WTC11 (cell line): Measurements from ENCODE around the gene RFNG. TPM values are rescaled to one million over a fixed set of nuclear protein-coding genes. Genes with fewer than 3 reads are reported as not detected.

Experiments
- ATAC-seq: fragments of 200-7000 bp; cut with Tn5 transposase; 2 replicates; pipeline ENCODE4 v1.10.0; 2021; ENCODE audit warnings: mild to moderate bottlenecking, moderate library complexity
- CTCF ChIA-PET: fragments of 300-600 bp; sonication (Branson Sonifier 250); formaldehyde crosslinking; loops from one replicate; lab custom pipeline; 2021; ENCODE audit warnings: antibody characterized with exemption; lab: Charles Lee
- POLR2A ChIA-PET: fragments of 350-600 bp; sonication (Branson Sonifier 250); formaldehyde crosslinking; loops from one replicate; lab custom pipeline; 2021; ENCODE audit warnings: antibody characterized with exemption; lab: Charles Lee
- DNase-seq: peaks from one replicate; pipeline ENCODE4 v3.0.0; 2021; ENCODE audit warnings: low spot score
- H3K27ac Mint-ChIP-seq: 2 replicates; pipeline ENCODE4 v1.8.0; 2021; ENCODE audit warnings: mixed read lengths
- H3K27me3 Mint-ChIP-seq: 2 replicates; pipeline ENCODE4 v1.8.0; 2021; ENCODE audit warnings: low read depth, mild to moderate bottlenecking, moderate library complexity, mixed read lengths
- H3K36me3 Mint-ChIP-seq: 2 replicates; pipeline ENCODE4 v1.8.0; 2021; ENCODE audit warnings: mixed read lengths
- H3K4me1 Mint-ChIP-seq: 2 replicates; pipeline ENCODE4 v1.8.0; 2022; ENCODE audit warnings: mixed read lengths
- H3K4me3 Mint-ChIP-seq: 2 replicates; pipeline ENCODE4 v1.8.0; 2021; ENCODE audit warnings: mild to moderate bottlenecking, moderate library complexity, mixed read lengths
- H3K9me3 Mint-ChIP-seq: 2 replicates; pipeline ENCODE4 v1.8.0; 2021; ENCODE audit warnings: mixed read lengths
- ATF1 ChIP-seq: sonication (generic); formaldehyde crosslinking; IDR thresholded peaks from 2 replicates; pipeline ENCODE4 v1.8.1; 2023; ENCODE audit warnings: mild to moderate bottlenecking, moderate library complexity, missing genetic modification reagents
- CBFB ChIP-seq: sonication (generic); formaldehyde crosslinking; IDR thresholded peaks from 2 replicates; pipeline ENCODE4 v1.8.1; 2022; ENCODE audit warnings: mild to moderate bottlenecking, low read depth, missing genetic modification reagents
- CREB1 ChIP-seq: sonication (generic); formaldehyde crosslinking; IDR thresholded peaks from 2 replicates; pipeline ENCODE4 v1.8.0; 2023; ENCODE audit warnings: mild to moderate bottlenecking, missing genetic modification reagents
- ELF4 ChIP-seq: sonication (generic); formaldehyde crosslinking; IDR thresholded peaks from 2 replicates; pipeline ENCODE4 v1.8.1; 2022; ENCODE audit warnings: low read depth, mild to moderate bottlenecking, moderate library complexity, missing genetic modification reagents
- EMX1 ChIP-seq: fragments of 250-450 bp; sonication (Bioruptor Pico); IDR thresholded peaks from 2 replicates; pipeline ENCODE4 v1.8.0; 2021; ENCODE audit warnings: mild to moderate bottlenecking
- ESRRA ChIP-seq: sonication (generic); formaldehyde crosslinking; IDR thresholded peaks from 2 replicates; pipeline ENCODE4 v1.8.1; 2022; ENCODE audit warnings: mild to moderate bottlenecking, missing genetic modification reagents, borderline replicate concordance
- GABPB1 ChIP-seq: sonication (generic); formaldehyde crosslinking; IDR thresholded peaks from 2 replicates; pipeline ENCODE4 v1.8.1; 2023; ENCODE audit warnings: mild to moderate bottlenecking, missing genetic modification reagents
- GTF2I ChIP-seq: fragments of 250-450 bp; sonication (Bioruptor Pico); conservative IDR thresholded peaks from 2 replicates; pipeline ENCODE4 v1.4.0; 2021; ENCODE audit warnings: mild to moderate bottlenecking
- PRRX2 ChIP-seq: fragments of 250-450 bp; sonication (Bioruptor Pico); IDR thresholded peaks from 2 replicates; pipeline ENCODE4 v1.8.0; 2021; ENCODE audit warnings: mild to moderate bottlenecking
- SP1 ChIP-seq: sonication (generic); formaldehyde crosslinking; conservative IDR thresholded peaks from 2 replicates; pipeline ENCODE4 v1.8.1; 2022; ENCODE audit warnings: missing genetic modification reagents
- ZBTB21 ChIP-seq: sonication (generic); formaldehyde crosslinking; IDR thresholded peaks from 2 replicates; pipeline ENCODE4 v1.8.1; 2023; ENCODE audit warnings: mild to moderate bottlenecking, missing genetic modification reagents, borderline replicate concordance
- total RNA-seq: library from RNA; stranded (reverse); gene quantifications from 3 replicates; pipeline ENCODE4 v1.2.3, GENCODE V29; 2021
- TF ChIP-seq, protein P1 (sequence below): sonication (generic); formaldehyde crosslinking; IDR thresholded peaks from 2 replicates; pipeline ENCODE4 v1.8.1; 2023; ENCODE audit warnings: mild to moderate bottlenecking, missing genetic modification reagents
- TF ChIP-seq, protein P2 (sequence below): sonication (generic); formaldehyde crosslinking; IDR thresholded peaks from 2 replicates; pipeline ENCODE4 v1.8.1; 2023; ENCODE audit warnings: mild to moderate bottlenecking, missing genetic modification reagents, borderline replicate concordance
- TF ChIP-seq, protein P3 (sequence below): sonication (generic); formaldehyde crosslinking; IDR thresholded peaks from 2 replicates; pipeline ENCODE4 v1.8.0; 2023; ENCODE audit warnings: missing genetic modification reagents
- TF ChIP-seq, protein P4 (sequence below): fragments of 250-450 bp; sonication (Bioruptor Pico); IDR thresholded peaks from 2 replicates; pipeline ENCODE4 v1.9.0; 2021; ENCODE audit warnings: moderate library complexity, mild to moderate bottlenecking, inconsistent platforms, borderline replicate concordance
- TF ChIP-seq, protein P5 (sequence below): sonication (generic); formaldehyde crosslinking; IDR thresholded peaks from 2 replicates; pipeline ENCODE4 v1.8.1; 2022; ENCODE audit warnings: low read depth, missing genetic modification reagents, borderline replicate concordance
- TF ChIP-seq, protein P6 (sequence below): sonication (generic); formaldehyde crosslinking; IDR thresholded peaks from 2 replicates; pipeline ENCODE4 v1.8.1; 2022; ENCODE audit warnings: missing genetic modification reagents, borderline replicate concordance
- TF ChIP-seq, protein P7 (sequence below): sonication (generic); formaldehyde crosslinking; IDR thresholded peaks from 2 replicates; pipeline ENCODE4 v1.8.1; 2022; ENCODE audit warnings: mild to moderate bottlenecking, missing genetic modification reagents, moderate library complexity, borderline replicate concordance

The RFNG gene
- total RNA-seq, 1 experiment from 2014 or later = 41.6 TPM

DNA sequence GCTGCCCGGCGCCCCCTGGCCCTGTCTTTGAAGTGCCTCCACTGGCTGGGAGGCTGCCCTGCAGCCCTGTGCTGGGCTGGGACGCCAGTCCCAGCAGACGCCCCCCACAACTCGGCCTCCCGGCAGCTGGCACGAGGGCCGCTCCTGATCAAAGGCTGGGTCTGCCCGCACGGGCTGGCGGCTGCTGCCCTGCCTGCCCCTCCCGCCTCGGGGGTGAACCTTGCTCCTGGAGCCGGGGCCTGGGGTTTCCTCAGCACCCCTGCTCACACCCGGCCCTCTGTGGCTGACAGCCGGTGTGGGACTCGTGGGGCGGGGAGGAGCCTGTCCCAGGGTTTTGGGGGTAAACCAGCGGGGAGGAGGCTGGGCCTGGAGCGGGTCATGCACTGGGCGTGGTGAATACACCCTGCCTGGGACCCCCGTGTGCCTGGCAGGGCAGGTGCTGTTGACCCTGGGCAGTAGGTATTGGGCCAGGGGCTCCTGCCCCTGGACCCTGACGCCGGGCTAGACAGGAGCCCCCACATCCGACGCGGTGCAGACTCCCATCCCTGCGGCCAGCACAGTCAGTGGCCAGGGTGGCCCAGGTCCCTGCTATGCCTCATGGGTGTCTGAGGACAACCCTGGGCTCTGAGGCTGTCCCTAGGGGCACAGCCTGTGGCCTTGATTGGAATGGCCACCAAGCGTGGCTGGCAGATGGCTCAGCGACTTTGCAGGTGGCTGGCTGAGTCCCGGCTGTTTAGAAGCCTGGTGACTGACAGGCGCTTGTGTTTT is 50.6 kb downstream of the RFNG start:
- CTCF ChIA-PET = interaction anchor here (0.7 kb wide), 1 partner anchor 12 kb away, joined by 3 read pairs; no protein-coding TSS in a partner anchor
- no peak overlapping the region for H3K4me3 Mint-ChIP-seq
- no peaks in the 10 kb centered on the region for H3K36me3 Mint-ChIP-seq
- ATAC-seq (no peak), DNase-seq (no peak)
- TF ChIP-seq CBFB = no peak
- TF ChIP-seq, protein P1, sequence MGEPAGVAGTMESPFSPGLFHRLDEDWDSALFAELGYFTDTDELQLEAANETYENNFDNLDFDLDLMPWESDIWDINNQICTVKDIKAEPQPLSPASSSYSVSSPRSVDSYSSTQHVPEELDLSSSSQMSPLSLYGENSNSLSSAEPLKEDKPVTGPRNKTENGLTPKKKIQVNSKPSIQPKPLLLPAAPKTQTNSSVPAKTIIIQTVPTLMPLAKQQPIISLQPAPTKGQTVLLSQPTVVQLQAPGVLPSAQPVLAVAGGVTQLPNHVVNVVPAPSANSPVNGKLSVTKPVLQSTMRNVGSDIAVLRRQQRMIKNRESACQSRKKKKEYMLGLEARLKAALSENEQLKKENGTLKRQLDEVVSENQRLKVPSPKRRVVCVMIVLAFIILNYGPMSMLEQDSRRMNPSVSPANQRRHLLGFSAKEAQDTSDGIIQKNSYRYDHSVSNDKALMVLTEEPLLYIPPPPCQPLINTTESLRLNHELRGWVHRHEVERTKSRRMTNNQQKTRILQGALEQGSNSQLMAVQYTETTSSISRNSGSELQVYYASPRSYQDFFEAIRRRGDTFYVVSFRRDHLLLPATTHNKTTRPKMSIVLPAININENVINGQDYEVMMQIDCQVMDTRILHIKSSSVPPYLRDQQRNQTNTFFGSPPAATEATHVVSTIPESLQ (CRISPR knock-in tag) = no peak
- TF ChIP-seq, protein P2, sequence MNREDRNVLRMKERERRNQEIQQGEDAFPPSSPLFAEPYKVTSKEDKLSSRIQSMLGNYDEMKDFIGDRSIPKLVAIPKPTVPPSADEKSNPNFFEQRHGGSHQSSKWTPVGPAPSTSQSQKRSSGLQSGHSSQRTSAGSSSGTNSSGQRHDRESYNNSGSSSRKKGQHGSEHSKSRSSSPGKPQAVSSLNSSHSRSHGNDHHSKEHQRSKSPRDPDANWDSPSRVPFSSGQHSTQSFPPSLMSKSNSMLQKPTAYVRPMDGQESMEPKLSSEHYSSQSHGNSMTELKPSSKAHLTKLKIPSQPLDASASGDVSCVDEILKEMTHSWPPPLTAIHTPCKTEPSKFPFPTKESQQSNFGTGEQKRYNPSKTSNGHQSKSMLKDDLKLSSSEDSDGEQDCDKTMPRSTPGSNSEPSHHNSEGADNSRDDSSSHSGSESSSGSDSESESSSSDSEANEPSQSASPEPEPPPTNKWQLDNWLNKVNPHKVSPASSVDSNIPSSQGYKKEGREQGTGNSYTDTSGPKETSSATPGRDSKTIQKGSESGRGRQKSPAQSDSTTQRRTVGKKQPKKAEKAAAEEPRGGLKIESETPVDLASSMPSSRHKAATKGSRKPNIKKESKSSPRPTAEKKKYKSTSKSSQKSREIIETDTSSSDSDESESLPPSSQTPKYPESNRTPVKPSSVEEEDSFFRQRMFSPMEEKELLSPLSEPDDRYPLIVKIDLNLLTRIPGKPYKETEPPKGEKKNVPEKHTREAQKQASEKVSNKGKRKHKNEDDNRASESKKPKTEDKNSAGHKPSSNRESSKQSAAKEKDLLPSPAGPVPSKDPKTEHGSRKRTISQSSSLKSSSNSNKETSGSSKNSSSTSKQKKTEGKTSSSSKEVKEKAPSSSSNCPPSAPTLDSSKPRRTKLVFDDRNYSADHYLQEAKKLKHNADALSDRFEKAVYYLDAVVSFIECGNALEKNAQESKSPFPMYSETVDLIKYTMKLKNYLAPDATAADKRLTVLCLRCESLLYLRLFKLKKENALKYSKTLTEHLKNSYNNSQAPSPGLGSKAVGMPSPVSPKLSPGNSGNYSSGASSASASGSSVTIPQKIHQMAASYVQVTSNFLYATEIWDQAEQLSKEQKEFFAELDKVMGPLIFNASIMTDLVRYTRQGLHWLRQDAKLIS (CRISPR knock-in tag) = no peak
- no peak for TF ChIP-seq PRRX2
- TF ChIP-seq ATF1 (CRISPR knock-in tag) = no peak
- peak; percentile 89 for TF ChIP-seq GABPB1 (CRISPR knock-in tag)
- TF ChIP-seq CREB1 (CRISPR knock-in tag) = no peak
- H3K9me3 Mint-ChIP-seq = no peaks in the 10 kb centered on the region
- H3K4me1 Mint-ChIP-seq = no peaks in the 10 kb centered on the region
- POLR2A ChIA-PET = no interaction called here
- no peaks in the 10 kb centered on the region for H3K27me3 Mint-ChIP-seq
- H3K27ac Mint-ChIP-seq = no peak overlapping the region

DNA sequence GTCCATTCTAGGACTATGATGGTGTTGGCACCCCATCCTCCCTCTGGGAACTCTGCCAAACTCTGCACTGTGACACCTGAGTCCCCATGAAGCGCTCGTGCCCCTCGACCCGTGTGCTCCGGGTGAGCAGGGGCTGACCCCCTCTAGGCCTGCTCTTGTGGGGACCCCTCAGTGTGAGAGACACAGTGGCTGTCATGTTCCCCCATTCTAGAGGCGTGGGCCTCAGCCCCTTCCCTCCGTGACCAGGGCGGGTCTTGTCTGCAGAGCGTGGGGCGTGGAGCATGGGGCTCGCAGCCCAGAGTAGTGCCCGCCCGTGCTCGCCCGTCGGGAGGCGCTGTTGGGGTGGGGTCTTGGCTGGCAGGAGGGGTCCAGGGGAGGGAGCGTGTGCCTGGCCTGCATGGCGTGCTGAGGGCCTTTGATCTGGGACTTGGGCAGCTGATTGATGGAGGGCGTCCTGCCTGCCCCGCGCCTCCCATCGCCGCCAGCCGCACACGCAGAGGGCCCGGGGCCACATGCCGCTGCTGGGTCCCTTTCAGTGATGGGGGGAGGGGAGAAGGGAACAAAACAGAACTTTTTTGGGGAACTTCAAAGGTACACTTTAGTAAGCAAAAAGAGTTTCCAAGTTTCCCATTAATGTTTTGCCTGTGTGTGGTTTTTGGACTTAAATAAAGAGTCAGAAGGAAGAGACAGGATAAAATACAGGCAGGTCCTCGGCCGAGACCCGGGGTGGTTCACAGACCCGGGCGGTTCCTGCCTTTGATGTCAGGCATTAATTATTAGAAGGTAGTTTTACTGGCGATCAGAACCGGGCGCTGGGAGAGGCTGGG is 51.4 kb downstream of the RFNG start:
- Mint-ChIP-seq H3K4me1 (no peaks in the 10 kb centered on the region), H3K9me3 (no peaks in the 10 kb centered on the region), H3K4me3 (no peak overlapping the region), H3K27me3 (no peaks in the 10 kb centered on the region), H3K27ac (no peak overlapping the region), H3K36me3 (no peaks in the 10 kb centered on the region)
- ChIA-PET CTCF (no interaction called here), POLR2A (no interaction called here)
- no peak for DNase-seq
- ATAC-seq = peak; percentile 28; the same call in 1 of the 2 replicates
- TF ChIP-seq, protein P3, sequence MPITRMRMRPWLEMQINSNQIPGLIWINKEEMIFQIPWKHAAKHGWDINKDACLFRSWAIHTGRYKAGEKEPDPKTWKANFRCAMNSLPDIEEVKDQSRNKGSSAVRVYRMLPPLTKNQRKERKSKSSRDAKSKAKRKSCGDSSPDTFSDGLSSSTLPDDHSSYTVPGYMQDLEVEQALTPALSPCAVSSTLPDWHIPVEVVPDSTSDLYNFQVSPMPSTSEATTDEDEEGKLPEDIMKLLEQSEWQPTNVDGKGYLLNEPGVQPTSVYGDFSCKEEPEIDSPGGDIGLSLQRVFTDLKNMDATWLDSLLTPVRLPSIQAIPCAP (CRISPR knock-in tag) = no peak
- TF ChIP-seq, protein P1 (CRISPR knock-in tag) = no peak
- TF ChIP-seq, protein P4, sequence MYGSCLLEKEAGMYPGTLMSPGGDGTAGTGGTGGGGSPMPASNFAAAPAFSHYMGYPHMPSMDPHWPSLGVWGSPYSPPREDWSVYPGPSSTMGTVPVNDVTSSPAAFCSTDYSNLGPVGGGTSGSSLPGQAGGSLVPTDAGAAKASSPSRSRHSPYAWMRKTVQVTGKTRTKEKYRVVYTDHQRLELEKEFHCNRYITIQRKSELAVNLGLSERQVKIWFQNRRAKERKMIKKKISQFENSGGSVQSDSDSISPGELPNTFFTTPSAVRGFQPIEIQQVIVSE (CRISPR knock-in tag) = no peak
- TF ChIP-seq EMX1 (CRISPR knock-in tag) (no peak), ZBTB21 (CRISPR knock-in tag) (no peak), GTF2I (CRISPR knock-in tag) (no peak), ESRRA (CRISPR knock-in tag) (no peak), SP1 (CRISPR knock-in tag) (no peak), GABPB1 (CRISPR knock-in tag) (no peak), ELF4 (no peak)
- TF ChIP-seq, protein P5, sequence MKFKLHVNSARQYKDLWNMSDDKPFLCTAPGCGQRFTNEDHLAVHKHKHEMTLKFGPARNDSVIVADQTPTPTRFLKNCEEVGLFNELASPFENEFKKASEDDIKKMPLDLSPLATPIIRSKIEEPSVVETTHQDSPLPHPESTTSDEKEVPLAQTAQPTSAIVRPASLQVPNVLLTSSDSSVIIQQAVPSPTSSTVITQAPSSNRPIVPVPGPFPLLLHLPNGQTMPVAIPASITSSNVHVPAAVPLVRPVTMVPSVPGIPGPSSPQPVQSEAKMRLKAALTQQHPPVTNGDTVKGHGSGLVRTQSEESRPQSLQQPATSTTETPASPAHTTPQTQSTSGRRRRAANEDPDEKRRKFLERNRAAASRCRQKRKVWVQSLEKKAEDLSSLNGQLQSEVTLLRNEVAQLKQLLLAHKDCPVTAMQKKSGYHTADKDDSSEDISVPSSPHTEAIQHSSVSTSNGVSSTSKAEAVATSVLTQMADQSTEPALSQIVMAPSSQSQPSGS (CRISPR knock-in tag) = no peak
- TF ChIP-seq, protein P6, sequence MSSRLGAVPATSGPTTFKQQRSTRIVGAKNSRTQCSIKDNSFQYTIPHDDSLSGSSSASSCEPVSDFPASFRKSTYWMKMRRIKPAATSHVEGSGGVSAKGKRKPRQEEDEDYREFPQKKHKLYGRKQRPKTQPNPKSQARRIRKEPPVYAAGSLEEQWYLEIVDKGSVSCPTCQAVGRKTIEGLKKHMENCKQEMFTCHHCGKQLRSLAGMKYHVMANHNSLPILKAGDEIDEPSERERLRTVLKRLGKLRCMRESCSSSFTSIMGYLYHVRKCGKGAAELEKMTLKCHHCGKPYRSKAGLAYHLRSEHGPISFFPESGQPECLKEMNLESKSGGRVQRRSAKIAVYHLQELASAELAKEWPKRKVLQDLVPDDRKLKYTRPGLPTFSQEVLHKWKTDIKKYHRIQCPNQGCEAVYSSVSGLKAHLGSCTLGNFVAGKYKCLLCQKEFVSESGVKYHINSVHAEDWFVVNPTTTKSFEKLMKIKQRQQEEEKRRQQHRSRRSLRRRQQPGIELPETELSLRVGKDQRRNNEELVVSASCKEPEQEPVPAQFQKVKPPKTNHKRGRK (CRISPR knock-in tag) = no peak
- TF ChIP-seq, protein P7, sequence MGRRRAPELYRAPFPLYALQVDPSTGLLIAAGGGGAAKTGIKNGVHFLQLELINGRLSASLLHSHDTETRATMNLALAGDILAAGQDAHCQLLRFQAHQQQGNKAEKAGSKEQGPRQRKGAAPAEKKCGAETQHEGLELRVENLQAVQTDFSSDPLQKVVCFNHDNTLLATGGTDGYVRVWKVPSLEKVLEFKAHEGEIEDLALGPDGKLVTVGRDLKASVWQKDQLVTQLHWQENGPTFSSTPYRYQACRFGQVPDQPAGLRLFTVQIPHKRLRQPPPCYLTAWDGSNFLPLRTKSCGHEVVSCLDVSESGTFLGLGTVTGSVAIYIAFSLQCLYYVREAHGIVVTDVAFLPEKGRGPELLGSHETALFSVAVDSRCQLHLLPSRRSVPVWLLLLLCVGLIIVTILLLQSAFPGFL (CRISPR knock-in tag) = no peak; the same call in 1 of the 2 replicates
